H9 (cell line): Measurements from ENCODE around the gene AGMAT. TPM values are rescaled to one million over a fixed set of nuclear protein-coding genes. Genes with fewer than 3 reads are reported as not detected.

ENCODE experiments used
- DNase-seq: peaks from one replicate; pipeline ENCODE4 v3.0.0-alpha.2; 2017
- H2AFZ ChIP-seq: one replicate; pipeline ENCODE4 v1.6.1; 2013; ENCODE audit warnings: mild to moderate bottlenecking, low read length, control low read depth, moderate library complexity
- H2AK5ac ChIP-seq: 2 replicates; pipeline ENCODE4 v1.6.1; 2013; ENCODE audit warnings: low read length, control low read depth, mixed read lengths; ENCODE audit not compliant: insufficient read length
- H2BK120ac ChIP-seq: one replicate; pipeline ENCODE4 v1.6.1; 2013; ENCODE audit warnings: low read depth, mild to moderate bottlenecking, low read length, control low read depth, inconsistent platforms; ENCODE audit not compliant: poor library complexity, severe bottlenecking
- H2BK12ac ChIP-seq: 2 replicates; pipeline ENCODE4 v1.6.1; 2013; ENCODE audit warnings: low read length, control low read depth, mixed read lengths, low read depth; ENCODE audit not compliant: insufficient read length
- H2BK15ac ChIP-seq: 2 replicates; pipeline ENCODE4 v1.6.1; 2013; ENCODE audit warnings: low read depth, low read length, control low read depth
- H2BK20ac ChIP-seq: one replicate; pipeline ENCODE4 v1.6.1; 2013; ENCODE audit warnings: low read depth, mild to moderate bottlenecking, low read length, control low read depth, inconsistent platforms; ENCODE audit not compliant: poor library complexity, severe bottlenecking
- H2BK5ac ChIP-seq: 2 replicates; pipeline ENCODE4 v1.6.1; 2013; ENCODE audit warnings: low read length, control low read depth, mixed read lengths; ENCODE audit not compliant: insufficient read length
- H3K14ac ChIP-seq: 2 replicates; pipeline ENCODE4 v1.6.1; 2013; ENCODE audit warnings: low read length, control low read depth; ENCODE audit not compliant: insufficient read depth
- H3K18ac ChIP-seq: 2 replicates; pipeline ENCODE4 v1.6.1; 2013; ENCODE audit warnings: low read depth, mild to moderate bottlenecking, mixed read lengths, low read length, control low read depth; ENCODE audit not compliant: insufficient read length
- H3K23ac ChIP-seq: 2 replicates; pipeline ENCODE4 v1.6.1; 2013; ENCODE audit warnings: low read length, control low read depth, mixed read lengths, low read depth; ENCODE audit not compliant: insufficient read length
- H3K23me2 ChIP-seq: 2 replicates; pipeline ENCODE4 v1.6.1; 2013; ENCODE audit warnings: low read depth, mild to moderate bottlenecking, mixed read lengths, low read length, control low read depth; ENCODE audit not compliant: insufficient read length, poor library complexity, severe bottlenecking
- H3K27ac ChIP-seq: 2 replicates; pipeline ENCODE4 v1.5.1; 2013; ENCODE audit warnings: low read length, control low read depth, mixed read lengths, low read depth; ENCODE audit not compliant: insufficient read length
- H3K27me3 ChIP-seq: 2 replicates; pipeline ENCODE4 v1.6.1; 2013; ENCODE audit warnings: low read length, control low read depth, inconsistent platforms; ENCODE audit not compliant: insufficient read depth
- H3K4ac ChIP-seq: 2 replicates; pipeline ENCODE4 v1.6.1; 2013; ENCODE audit warnings: low read depth, mild to moderate bottlenecking, control low read depth, inconsistent platforms, low read length, moderate library complexity
- H3K4me1 ChIP-seq: 2 replicates; pipeline ENCODE4 v1.6.1; 2013; ENCODE audit warnings: low read length, control low read depth, inconsistent platforms; ENCODE audit not compliant: insufficient read depth
- H3K4me2 ChIP-seq: 2 replicates; pipeline ENCODE4 v1.6.1; 2013; ENCODE audit warnings: low read length, control low read depth, mixed read lengths; ENCODE audit not compliant: insufficient read length, insufficient read depth
- H3K56ac ChIP-seq: 2 replicates; pipeline ENCODE4 v1.6.1; 2013; ENCODE audit warnings: low read depth, mild to moderate bottlenecking, mixed read lengths, low read length, control low read depth; ENCODE audit not compliant: insufficient read length
- H3K79me1 ChIP-seq: 2 replicates; pipeline ENCODE4 v1.6.1; 2013; ENCODE audit warnings: low read depth, mild to moderate bottlenecking, moderate library complexity, low read length, control low read depth, inconsistent platforms; ENCODE audit not compliant: insufficient read depth, poor library complexity, severe bottlenecking
- H3K79me2 ChIP-seq: 2 replicates; pipeline ENCODE4 v1.6.1; 2013; ENCODE audit warnings: low read length, control low read depth, inconsistent platforms; ENCODE audit not compliant: insufficient read depth
- H3K9ac ChIP-seq: 2 replicates; pipeline ENCODE4 v1.6.1; 2013; ENCODE audit warnings: low read length, control low read depth, mixed read lengths; ENCODE audit not compliant: insufficient read length; ENCODE audit errors: extremely low read depth
- H3K9me3 ChIP-seq: one replicate; pipeline ENCODE4 v1.6.1; 2013; ENCODE audit warnings: low read depth, low read length, inconsistent platforms; ENCODE audit not compliant: control insufficient read depth
- H3T11ph ChIP-seq: one replicate; pipeline ENCODE4 v1.6.1; 2013; ENCODE audit warnings: mild to moderate bottlenecking, low read length, control low read depth, inconsistent platforms
- H4K20me1 ChIP-seq: one replicate; pipeline ENCODE4 v1.6.1; 2013; ENCODE audit not compliant: control insufficient read depth, insufficient read length, insufficient read depth
- H4K5ac ChIP-seq: 2 replicates; pipeline ENCODE4 v1.6.1; 2013; ENCODE audit warnings: low read depth, mild to moderate bottlenecking, mixed read lengths, low read length, control low read depth; ENCODE audit not compliant: insufficient read length
- H4K8ac ChIP-seq: replicated peaks from 2 replicates; pipeline ENCODE4 v1.6.1; 2013; ENCODE audit warnings: low read length, control low read depth, mixed read lengths, low read depth; ENCODE audit not compliant: insufficient read length
- H4K91ac ChIP-seq: 2 replicates; pipeline ENCODE4 v1.6.1; 2013; ENCODE audit warnings: low read depth, mild to moderate bottlenecking, moderate library complexity, mixed read lengths, low read length, control low read depth; ENCODE audit not compliant: insufficient read length
- H3K27ac Mint-ChIP-seq, 3 experiments: 2 replicates in 2 of 3; 3 replicates in 1 of 3; pipeline ENCODE4 v1.8.0; 2020 to 2021; ENCODE audit warnings: mixed read lengths in 3 of 3, mild to moderate bottlenecking in 1 of 3, moderate library complexity in 1 of 3
- H3K27me3 Mint-ChIP-seq: 2 replicates; pipeline ENCODE4 v1.8.0; 2021; ENCODE audit warnings: low read depth, mild to moderate bottlenecking, moderate library complexity, mixed read lengths
- H3K36me3 Mint-ChIP-seq, 3 experiments: 2 replicates in 2 of 3; 3 replicates in 1 of 3; pipeline ENCODE4 v1.8.0; 2020 to 2021; ENCODE audit warnings: low read depth in 3 of 3, mixed read lengths in 3 of 3; ENCODE audit not compliant: insufficient read depth in 1 of 3
- H3K4me1 Mint-ChIP-seq, 2 experiments: 2 replicates each; pipeline ENCODE4 v1.8.0; 2020; ENCODE audit warnings: mixed read lengths in 2 of 2
- H3K4me3 Mint-ChIP-seq, 2 experiments: 2 replicates in 1 of 2; 3 replicates in 1 of 2; pipeline ENCODE4 v1.8.0; 2020 to 2021; ENCODE audit warnings: mild to moderate bottlenecking in 2 of 2, mixed read lengths in 2 of 2, moderate library complexity in 1 of 2
- H3K9me3 Mint-ChIP-seq, 2 experiments: 2 replicates in 1 of 2; 3 replicates in 1 of 2; pipeline ENCODE4 v1.8.0; 2020; ENCODE audit warnings: mild to moderate bottlenecking in 2 of 2, mixed read lengths in 2 of 2, moderate library complexity in 1 of 2
- CTCF ChIP-seq: fragments of 200-600 bp; sonication (generic); conservative IDR thresholded peaks from 3 replicates; pipeline ENCODE4 v1.8.0; 2021; ENCODE audit warnings: antibody characterized with exemption, mild to moderate bottlenecking
- WGBS: extraction: QIAGEN DNeasy Blood & Tissue Kit; methylation state at CpG from one replicate; pipeline ENCODE4 v1.1.7; 2013; ENCODE audit warnings: missing lambda C conversion rate, low lambda C conversion rate, mixed read lengths; ENCODE audit not compliant: insufficient read length; ENCODE audit errors: extremely low coverage; 5-methylcytosine and 5-hydroxymethylcytosine counted together
- total RNA-seq: library from RNA; stranded (reverse); gene quantifications from 2 replicates; pipeline ENCODE4 v1.2.1, GENCODE V29; 2021

AGMAT gene
- total RNA-seq, 1 experiment from 2014 or later = 4.0 TPM

DNA sequence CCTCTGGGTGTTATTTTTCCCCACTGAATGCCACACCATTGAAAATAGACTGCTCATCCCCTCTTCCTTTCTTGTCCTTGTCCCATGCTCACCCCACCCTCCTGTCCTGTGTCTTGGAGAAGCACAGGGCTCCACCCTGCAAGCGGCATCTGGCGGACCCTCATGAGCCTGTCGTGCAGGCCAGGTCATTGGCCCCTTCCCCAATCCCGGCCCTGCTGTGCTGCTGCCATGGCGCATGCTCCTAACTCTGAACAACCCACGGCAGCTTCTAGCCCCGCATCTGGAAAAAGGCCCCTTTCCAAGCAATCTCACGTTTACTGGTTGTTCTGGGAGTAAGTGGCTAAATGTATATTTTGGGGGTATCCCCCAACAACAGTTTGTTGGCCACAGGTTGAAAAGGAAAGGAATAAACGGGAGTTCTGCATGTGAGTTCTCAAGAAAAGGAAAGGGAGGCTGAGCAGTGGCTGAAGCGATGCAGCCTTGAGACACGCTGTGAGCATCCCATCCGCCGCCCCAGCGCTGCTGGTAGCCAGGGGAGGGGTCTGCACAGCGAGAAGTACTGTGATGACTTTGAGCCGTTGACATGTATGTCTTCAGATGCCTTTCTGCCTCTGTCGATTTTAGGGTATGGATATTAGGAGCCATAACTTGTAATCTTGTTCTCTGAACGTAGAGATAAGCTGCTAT lies 16.3 kb downstream of the AGMAT start:
- H3K27me3 ChIP-seq = no peaks in the 10 kb centered on the region
- H3K4ac ChIP-seq = no peak overlapping the region
- no peak overlapping the region for H3T11ph ChIP-seq
- no CpG with 5 or more reads among the region's 18 CpGs for WGBS
- H4K20me1 ChIP-seq = no peaks in the 10 kb centered on the region
- no peak overlapping the region for H2BK20ac ChIP-seq
- no peak overlapping the region for H3K4me2 ChIP-seq
- no peaks in the 10 kb centered on the region for H3K9me3 ChIP-seq
- no peak overlapping the region for H3K4me3 Mint-ChIP-seq
- no peak overlapping the region for H2AK5ac ChIP-seq
- no peak overlapping the region for H3K18ac ChIP-seq
- 0 out of 2 replicates have a peak, but pooled peaks cover 2% of the 10 kb centered on the region for H3K79me2 ChIP-seq
- no peak overlapping the region for H2BK120ac ChIP-seq
- H3K23ac ChIP-seq = no peak overlapping the region
- no peak overlapping the region for H2BK5ac ChIP-seq
- DNase-seq = no peak
- peaks cover 13 to 68% (median 61%) of the 10 kb centered on the region in 3 experiments; a peak in 6 of 7 replicates for H3K36me3 Mint-ChIP-seq
- H2BK12ac ChIP-seq = no peak overlapping the region
- H3K27me3 Mint-ChIP-seq = no peaks in the 10 kb centered on the region
- no peak overlapping the region for H3K9ac ChIP-seq
- H3K56ac ChIP-seq = no peak overlapping the region
- H4K8ac ChIP-seq = no peak overlapping the region
- no peak overlapping the region for H2BK15ac ChIP-seq
- TF ChIP-seq CTCF = no peak
- no peaks in the 10 kb centered on the region for H3K23me2 ChIP-seq
- H3K4me1 ChIP-seq = no peaks in the 10 kb centered on the region
- H4K5ac ChIP-seq = no peak overlapping the region
- no peak overlapping the region for H3K14ac ChIP-seq
- no peak overlapping the region for H3K27ac ChIP-seq
- H2AFZ ChIP-seq = no peak overlapping the region
- no peaks in the 10 kb centered on the region for H3K9me3 Mint-ChIP-seq
- H3K27ac Mint-ChIP-seq = peak overlapping the region in 2 of 3 experiments; percentile 13 to 44; a peak in 2 of 7 replicates
- no peaks in the 10 kb centered on the region for H3K79me1 ChIP-seq
- H3K4me1 Mint-ChIP-seq = peaks cover 3% of the 10 kb centered on the region in 2 experiments; a peak in 3 of 4 replicates
- H4K91ac ChIP-seq = no peak overlapping the region
